Adipocyte (in vitro differentiated cells): Measurements from ENCODE around the gene STK16.
"Not testable (repeated sequence)": the region's sequence is repeated elsewhere in the genome, so short reads cannot be mapped to it uniquely, and the experiment has no call there.

Experiments used
- DNase-seq: peaks from one replicate; pipeline ENCODE4 v3.0.0-alpha.2; 2015; ENCODE audit warnings: low read depth
- H3K27me3 ChIP-seq: replicated peaks from 2 replicates; pipeline ENCODE4 v1.7.0; 2013; ENCODE audit warnings: mild to moderate bottlenecking, low read length, moderate library complexity; ENCODE audit not compliant: control insufficient read depth, insufficient read depth
- H3K36me3 ChIP-seq: 2 replicates; pipeline ENCODE4 v1.7.0; 2013; ENCODE audit warnings: low read length, mild to moderate bottlenecking, moderate library complexity; ENCODE audit not compliant: control insufficient read depth, insufficient read depth, severe bottlenecking
- H3K4me1 ChIP-seq: 2 replicates; pipeline ENCODE4 v1.7.0; 2013; ENCODE audit warnings: mild to moderate bottlenecking, low read length, moderate library complexity; ENCODE audit not compliant: control insufficient read depth, insufficient read depth
- H3K4me3 ChIP-seq: 2 replicates; pipeline ENCODE4 v1.7.0; 2013; ENCODE audit warnings: mild to moderate bottlenecking, low read length, moderate library complexity
- H3K9ac ChIP-seq: 2 replicates; pipeline ENCODE4 v1.7.0; 2013; ENCODE audit warnings: mild to moderate bottlenecking, low read length, moderate library complexity
- H3K9me3 ChIP-seq: 2 replicates; pipeline ENCODE4 v1.7.0; 2013; ENCODE audit warnings: mild to moderate bottlenecking, low read length, moderate library complexity; ENCODE audit not compliant: control insufficient read depth

The STK16 gene

GRCh38 chr2:219249203-219249980 lies 4.1 kb downstream of the STK16 start:
- Histone ChIP-seq H3K36me3 (peaks cover 13% of the 10 kb centered on the region), H3K9ac (peak overlapping the region; percentile 77), H3K4me3 (peak overlapping the region; percentile 44), H3K9me3 (no peaks in the 10 kb centered on the region), H3K27me3 (no peaks in the 10 kb centered on the region), H3K4me1 (peaks cover 66% of the 10 kb centered on the region)
- peak; percentile 78 for DNase-seq

- Histone ChIP-seq H3K9me3 (no peaks in the 10 kb centered on the region), H3K27me3 (no peaks in the 10 kb centered on the region), H3K36me3 (peaks cover 13% of the 10 kb centered on the region), H3K4me3 (peak overlapping the region; percentile 44), H3K9ac (peak overlapping the region; percentile 77), H3K4me1 (peaks cover 64% of the 10 kb centered on the region)
- peak; percentile 22 for DNase-seq
These were observed 4.9 kb downstream of the STK16 start for GRCh38 chr2:219250049-219250781.

- no peak for DNase-seq
- Histone ChIP-seq H3K4me3 (no peak overlapping the region), H3K4me1 (peaks cover 54% of the 10 kb centered on the region), H3K9ac (no peak overlapping the region), H3K27me3 (no peaks in the 10 kb centered on the region), H3K9me3 (no peaks in the 10 kb centered on the region), H3K36me3 (peaks cover 13% of the 10 kb centered on the region)
These were observed 6.4 kb downstream of the STK16 start for GRCh38 chr2:219251656-219252055.

- no peaks in the 10 kb centered on the region for H3K9me3 ChIP-seq
- H3K36me3 ChIP-seq: peaks cover 13% of the 10 kb centered on the region
- no peak for DNase-seq
- H3K4me1 ChIP-seq: peaks cover 50% of the 10 kb centered on the region
- H3K4me3 ChIP-seq: no peak overlapping the region
- H3K27me3 ChIP-seq: no peaks in the 10 kb centered on the region
- no peak overlapping the region for H3K9ac ChIP-seq
These were observed 6.8 kb downstream of the STK16 start for GRCh38 chr2:219252084-219252483.

GRCh38 chr2:219252570-219252899 lies 7.3 kb downstream of the STK16 start:
- peaks cover 47% of the 10 kb centered on the region for H3K4me1 ChIP-seq
- H3K27me3 ChIP-seq: no peaks in the 10 kb centered on the region
- no peaks in the 10 kb centered on the region for H3K9me3 ChIP-seq
- H3K36me3 ChIP-seq: peaks cover 12% of the 10 kb centered on the region
- DNase-seq: no peak
- no peak overlapping the region for H3K9ac ChIP-seq
- H3K4me3 ChIP-seq: peak overlapping the region; percentile 81

GRCh38 chr2:219252900-219253752 lies 7.8 kb downstream of the STK16 start, which contains the start of gene TUBA4B:
Gene TUBA4B, plus strand, starts transcription at chr2:219253243. Its CDS starts 165 bp downstream, at chr2:219253408.
- Histone ChIP-seq H3K9ac (peak within 1 kb of the TSS; percentile 61), H3K36me3 (peaks cover 6% of the 10 kb centered on the region), H3K9me3 (no peaks in the 10 kb centered on the region), H3K27me3 (no peaks in the 10 kb centered on the region), H3K4me3 (peak within 1 kb of the TSS; percentile 81), H3K4me1 (peaks cover 46% of the 10 kb centered on the region)
- DNase-seq: peak; percentile 43

- peak; percentile 72 for DNase-seq
- H3K4me3 ChIP-seq: peak within 1 kb of the TSS; percentile 81
- H3K9ac ChIP-seq: peak within 1 kb of the TSS; percentile 61
- H3K27me3 ChIP-seq: no peaks in the 10 kb centered on the region
- no peaks in the 10 kb centered on the region for H3K9me3 ChIP-seq
- H3K36me3 ChIP-seq: peaks cover 3% of the 10 kb centered on the region
- peaks cover 42% of the 10 kb centered on the region for H3K4me1 ChIP-seq
These were observed 8.7 kb downstream of the STK16 start, which contains the start of gene TUBA4A for GRCh38 chr2:219253753-219254589. Gene TUBA4A, minus strand, starts transcription at chr2:219253918. Its CDS starts 60 bp downstream, at chr2:219253858.

GRCh38 chr2:219254590-219255201 lies 9.4 kb downstream of the STK16 start:
- no peak for DNase-seq
- H3K4me1 ChIP-seq: peaks cover 35% of the 10 kb centered on the region
- no peaks in the 10 kb centered on the region for H3K9me3 ChIP-seq
- peak overlapping the region; percentile 81 for H3K4me3 ChIP-seq
- peaks cover 3% of the 10 kb centered on the region for H3K36me3 ChIP-seq
- no peaks in the 10 kb centered on the region for H3K27me3 ChIP-seq
- peak overlapping the region; percentile 61 for H3K9ac ChIP-seq

GRCh38 chr2:219258942-219259341 lies 13.7 kb downstream of the STK16 start:
- peaks cover 14% of the 10 kb centered on the region for H3K4me1 ChIP-seq
- not testable (repeated sequence) for H3K9me3 ChIP-seq, H3K27me3 ChIP-seq, H3K4me3 ChIP-seq, DNase-seq, H3K9ac ChIP-seq, H3K36me3 ChIP-seq
